HEK293 (cell line): ENCODE measurements around the gene EFCC1.

Experiments used
- CTCF ChIP-seq: fragments of 450-650 bp; formaldehyde crosslinking; IDR thresholded peaks from 2 replicates; pipeline ENCODE4 v1.5.1; 2016; ENCODE audit warnings: missing biosample characterization, missing genetic modification characterization
- REST ChIP-seq: fragments of 450-650 bp; formaldehyde crosslinking; IDR thresholded peaks from 2 replicates; pipeline ENCODE4 v1.5.1; 2016; ENCODE audit warnings: missing biosample characterization, missing genetic modification characterization
- SALL2 ChIP-seq: fragments of 450-650 bp; formaldehyde crosslinking; IDR thresholded peaks from 2 replicates; pipeline ENCODE4 v1.5.0; 2017; ENCODE audit warnings: missing biosample characterization, mild to moderate bottlenecking, missing genetic modification characterization, borderline replicate concordance
- TCF7L2 ChIP-seq: IDR thresholded peaks from 2 replicates; pipeline ENCODE4 v1.6.1; 2011; ENCODE audit warnings: low read depth, mild to moderate bottlenecking, inconsistent platforms, low read length, moderate library complexity, borderline replicate concordance
- ZBTB17 ChIP-seq: fragments of 450-650 bp; formaldehyde crosslinking; IDR thresholded peaks from 2 replicates; pipeline ENCODE4 v1.5.1; 2016; ENCODE audit warnings: missing biosample characterization, missing genetic modification characterization
- ZBTB21 ChIP-seq: fragments of 450-650 bp; formaldehyde crosslinking; IDR thresholded peaks from 2 replicates; pipeline ENCODE4 v1.5.1; 2017; ENCODE audit warnings: missing biosample characterization, missing genetic modification characterization
- ZEB2 ChIP-seq: fragments of 450-650 bp; formaldehyde crosslinking; IDR thresholded peaks from 2 replicates; pipeline ENCODE4 v1.5.1; 2016; ENCODE audit warnings: missing biosample characterization, missing genetic modification characterization
- ZNF274 ChIP-seq, 2 experiments: fragments of 200-500 bp in 1 of 2; fragments of 450-650 bp in 1 of 2; sonication (Bioruptor generic) in 1 of 2; formaldehyde crosslinking in 1 of 2; IDR thresholded peaks; 2 replicates each; pipeline versions ENCODE4 v1.5.1 to v1.6.1; 2014 to 2016; ENCODE audit warnings: borderline replicate concordance in 1 of 2, inconsistent platforms in 1 of 2, low read length in 1 of 2, missing biosample characterization in 1 of 2, missing genetic modification characterization in 1 of 2
- ZNF561 ChIP-seq: fragments of 450-650 bp; IDR thresholded peaks from 2 replicates; pipeline ENCODE4 v1.5.1; 2018; ENCODE audit warnings: missing biosample characterization, missing genetic modification characterization, borderline replicate concordance
- ZNF747 ChIP-seq: fragments of 450-650 bp; formaldehyde crosslinking; IDR thresholded peaks from 2 replicates; pipeline ENCODE4 v1.5.1; 2016; ENCODE audit warnings: missing biosample characterization, missing genetic modification characterization
- ZSCAN30 ChIP-seq: fragments of 450-650 bp; IDR thresholded peaks from 2 replicates; pipeline ENCODE4 v1.5.1; 2018; ENCODE audit warnings: missing biosample characterization, mild to moderate bottlenecking, missing genetic modification characterization, moderate library complexity
- TF ChIP-seq, protein P1 (sequence below): fragments of 450-650 bp; formaldehyde crosslinking; IDR thresholded peaks from 2 replicates; pipeline ENCODE4 v1.5.1; 2016; ENCODE audit warnings: missing biosample characterization, missing genetic modification characterization

GRCh38 chr3:129022114-129023007, 21.3 kb downstream of the EFCC1 start:
- TF ChIP-seq ZNF274 (IDR thresholded peaks at IDR 0.05; ENCODE audit: low read length) = no peak
- no peak for TF ChIP-seq ZNF274 (tag by site-specific recombination; IDR thresholded peaks at IDR 0.05; ENCODE audit: borderline replicate concordance)
- TF ChIP-seq, protein P1, sequence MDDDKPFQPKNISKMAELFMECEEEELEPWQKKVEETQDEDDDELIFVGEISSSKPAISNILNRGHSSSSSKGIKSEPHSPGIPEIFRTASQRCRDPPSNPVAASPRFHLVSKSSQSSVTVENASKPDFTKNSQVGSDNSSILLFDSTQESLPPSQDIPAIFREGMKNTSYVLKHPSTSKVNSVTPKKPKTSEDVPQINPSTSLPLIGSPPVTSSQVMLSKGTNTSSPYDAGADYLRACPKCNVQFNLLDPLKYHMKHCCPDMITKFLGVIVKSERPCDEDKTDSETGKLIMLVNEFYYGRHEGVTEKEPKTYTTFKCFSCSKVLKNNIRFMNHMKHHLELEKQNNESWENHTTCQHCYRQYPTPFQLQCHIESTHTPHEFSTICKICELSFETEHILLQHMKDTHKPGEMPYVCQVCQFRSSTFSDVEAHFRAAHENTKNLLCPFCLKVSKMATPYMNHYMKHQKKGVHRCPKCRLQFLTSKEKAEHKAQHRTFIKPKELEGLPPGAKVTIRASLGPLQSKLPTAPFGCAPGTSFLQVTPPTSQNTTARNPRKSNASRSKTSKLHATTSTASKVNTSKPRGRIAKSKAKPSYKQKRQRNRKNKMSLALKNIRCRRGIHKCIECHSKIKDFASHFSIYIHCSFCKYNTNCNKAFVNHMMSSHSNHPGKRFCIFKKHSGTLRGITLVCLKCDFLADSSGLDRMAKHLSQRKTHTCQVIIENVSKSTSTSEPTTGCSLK (tag by site-specific recombination) = no peak
- TF ChIP-seq TCF7L2 = no peak
- no peak for TF ChIP-seq ZSCAN30 (tag by site-specific recombination)
- no peak for TF ChIP-seq CTCF (tag by site-specific recombination)
- no peak for TF ChIP-seq ZNF561 (tag by site-specific recombination)
- TF ChIP-seq ZBTB21 (tag by site-specific recombination) = no peak
- no peak for TF ChIP-seq REST
- no peak for TF ChIP-seq ZNF747 (tag by site-specific recombination)
- TF ChIP-seq ZEB2 (tag by site-specific recombination) = no peak
- no peak for TF ChIP-seq SALL2 (tag by site-specific recombination)
- TF ChIP-seq ZBTB17 (tag by site-specific recombination) = no peak
